AG04449 (cell line): ENCODE data around the gene FSCN2.
A peak's percentile ranks its signal among the peaks of the same experiment; 100 is the strongest.

Experiments used
- CTCF ChIA-PET: fragments of 350-600 bp; formaldehyde crosslinking; extraction: SDS; loops from one replicate; lab custom pipeline; 2021; ENCODE audit warnings: antibody characterized with exemption; lab: Yijun Ruan, JAX
- POLR2A ChIA-PET: fragments of 400-600, 350-600 bp; formaldehyde crosslinking; extraction: SDS; loops from one replicate; lab custom pipeline; 2020; ENCODE audit warnings: antibody characterized with exemption, inconsistent platforms; lab: Yijun Ruan, JAX
- DNase-seq: peaks from one replicate; pipeline ENCODE4 v3.0.0-alpha.2; 2010; ENCODE audit warnings: low read depth, low spot score
- H3K4me3 ChIP-seq: 2 replicates; pipeline ENCODE4 v1.5.1; 2011; ENCODE audit warnings: low read depth, mild to moderate bottlenecking, control low read depth, low read length
- TF ChIP-seq, protein P1 (sequence below): IDR thresholded peaks from one replicate; pipeline ENCODE4 v1.5.1; 2011; ENCODE audit warnings: mild to moderate bottlenecking, moderate library complexity, low read length, control low read depth, inconsistent platforms; ENCODE audit not compliant: insufficient read depth; ENCODE audit errors: missing control alignments

Gene FSCN2

DNA sequence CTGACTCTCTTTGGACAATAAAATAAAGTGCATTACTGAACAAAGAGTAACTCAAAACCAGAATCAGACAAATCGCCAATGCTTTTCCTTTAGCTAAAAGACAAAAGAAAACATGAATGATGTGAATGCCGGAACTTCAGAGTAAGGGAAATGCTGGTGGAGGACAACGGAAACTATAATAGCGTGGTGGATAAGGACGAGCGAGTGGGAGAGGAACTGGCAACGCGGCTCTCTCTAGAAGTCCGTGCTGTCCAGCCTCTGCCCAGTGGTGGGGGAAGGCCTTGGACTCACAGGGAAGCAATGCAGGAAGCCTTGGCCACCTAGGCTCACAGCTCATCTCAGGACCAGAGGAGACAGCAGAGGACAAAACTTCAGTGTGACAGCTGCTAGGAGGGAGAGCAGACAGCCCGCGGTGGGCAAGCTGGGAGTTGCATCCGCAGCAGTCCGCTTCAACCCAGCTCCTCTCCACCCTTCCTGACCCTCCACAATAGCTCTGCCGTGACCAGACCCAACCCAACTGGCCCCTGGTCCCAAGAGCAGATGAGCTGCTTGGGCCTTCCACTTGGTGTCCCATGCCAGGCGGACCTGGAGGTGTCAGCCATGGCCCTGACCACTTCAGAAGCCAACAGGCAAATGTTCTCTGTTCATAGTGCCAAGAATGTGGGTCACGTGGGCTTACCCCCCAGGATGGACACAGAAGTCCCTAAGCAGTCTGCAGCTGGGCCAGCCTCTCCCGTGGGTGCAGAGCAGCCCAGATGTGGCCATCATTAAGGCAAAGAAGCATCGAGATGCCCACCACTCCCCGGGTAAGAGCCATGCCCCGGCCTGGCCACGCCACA, 29.3 kb downstream of the FSCN2 start:
- DNase-seq: no peak
- ChIA-PET POLR2A (interaction anchor here (1.5 kb wide), 1 partner anchor 9 kb away, joined by 7 read pairs; no protein-coding TSS in a partner anchor), CTCF (interaction anchor here (0.9 to 2.8 kb wide), 2 partner anchors 43 to 45 kb away, joined by 3 to 14 read pairs; no protein-coding TSS in a partner anchor)
- TF ChIP-seq, protein P1, sequence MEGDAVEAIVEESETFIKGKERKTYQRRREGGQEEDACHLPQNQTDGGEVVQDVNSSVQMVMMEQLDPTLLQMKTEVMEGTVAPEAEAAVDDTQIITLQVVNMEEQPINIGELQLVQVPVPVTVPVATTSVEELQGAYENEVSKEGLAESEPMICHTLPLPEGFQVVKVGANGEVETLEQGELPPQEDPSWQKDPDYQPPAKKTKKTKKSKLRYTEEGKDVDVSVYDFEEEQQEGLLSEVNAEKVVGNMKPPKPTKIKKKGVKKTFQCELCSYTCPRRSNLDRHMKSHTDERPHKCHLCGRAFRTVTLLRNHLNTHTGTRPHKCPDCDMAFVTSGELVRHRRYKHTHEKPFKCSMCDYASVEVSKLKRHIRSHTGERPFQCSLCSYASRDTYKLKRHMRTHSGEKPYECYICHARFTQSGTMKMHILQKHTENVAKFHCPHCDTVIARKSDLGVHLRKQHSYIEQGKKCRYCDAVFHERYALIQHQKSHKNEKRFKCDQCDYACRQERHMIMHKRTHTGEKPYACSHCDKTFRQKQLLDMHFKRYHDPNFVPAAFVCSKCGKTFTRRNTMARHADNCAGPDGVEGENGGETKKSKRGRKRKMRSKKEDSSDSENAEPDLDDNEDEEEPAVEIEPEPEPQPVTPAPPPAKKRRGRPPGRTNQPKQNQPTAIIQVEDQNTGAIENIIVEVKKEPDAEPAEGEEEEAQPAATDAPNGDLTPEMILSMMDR: no peak
- H3K4me3 ChIP-seq: no peak overlapping the region

DNA sequence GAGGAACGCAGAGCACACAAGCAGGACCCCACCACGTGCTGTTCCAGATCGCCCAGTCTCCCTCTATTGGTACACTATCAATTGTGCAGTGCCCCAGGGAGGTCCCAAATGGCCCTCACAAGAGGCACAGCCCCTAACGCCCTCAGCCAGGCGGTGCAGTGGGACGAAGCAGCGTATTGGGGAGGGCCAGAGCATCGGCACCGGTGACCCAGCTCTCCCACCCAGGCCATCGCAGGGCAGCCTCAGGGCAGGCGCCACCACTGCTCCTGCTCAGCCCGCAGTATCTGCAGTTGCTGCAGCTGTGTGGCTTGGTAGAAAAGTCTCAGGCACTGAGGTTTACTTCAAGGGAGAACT, 29.9 kb downstream of the FSCN2 start:
- ChIA-PET POLR2A (interaction anchor here (1.5 kb wide), 1 partner anchor 9 kb away, joined by 7 read pairs; no protein-coding TSS in a partner anchor), CTCF (interaction anchor here (0.8 to 2.8 kb wide), 4 partner anchors 37 to 74 kb away, joined by 3 to 14 read pairs (median 4); no protein-coding TSS in a partner anchor)
- H3K4me3 ChIP-seq: no peak overlapping the region
- TF ChIP-seq, protein P1: no peak
- DNase-seq: no peak

DNA sequence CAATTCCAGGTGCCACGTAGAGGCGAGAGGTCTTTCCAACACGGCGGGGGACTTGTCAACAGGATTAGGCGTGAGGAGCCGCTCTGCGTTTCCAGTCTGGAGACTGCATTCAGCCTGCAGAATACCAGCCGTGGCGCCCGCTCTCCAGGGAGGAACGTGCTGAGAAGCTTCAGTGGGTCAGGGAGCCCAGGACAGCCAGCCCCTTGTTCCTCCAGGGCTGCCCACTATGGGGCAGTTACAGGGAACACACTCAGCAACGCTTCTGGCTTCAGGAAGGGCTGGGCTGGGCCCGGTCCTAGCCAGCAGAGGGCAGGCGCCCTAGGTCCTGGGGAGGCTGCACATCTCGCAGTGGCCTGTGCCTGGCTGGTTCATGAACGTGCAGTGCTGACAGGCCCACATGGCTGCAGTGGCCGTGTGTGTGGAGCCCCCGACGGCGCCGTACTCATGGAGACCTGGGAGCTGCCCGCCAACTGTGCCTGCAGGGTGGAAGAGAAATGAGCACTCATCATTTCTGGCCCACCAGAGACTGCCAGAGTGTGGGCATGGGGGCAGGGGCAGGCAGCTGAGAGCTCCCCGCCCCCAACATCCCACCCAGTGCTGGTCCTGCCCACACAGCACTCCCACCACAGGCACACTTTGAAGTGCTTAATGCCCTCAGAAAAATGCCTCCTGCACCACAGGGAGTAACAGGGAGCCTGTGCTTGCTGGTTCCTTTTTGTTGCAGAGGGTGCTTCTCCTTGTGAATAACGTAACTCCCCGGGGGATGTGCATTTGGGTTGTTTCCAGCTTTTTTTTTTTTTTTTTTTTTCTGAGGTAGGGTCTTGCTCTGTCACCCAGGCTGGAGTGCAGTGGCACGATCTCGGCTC, 31.0 kb downstream of the FSCN2 start:
- ChIA-PET CTCF (interaction anchor here (0.8 to 3.4 kb wide), 7 partner anchors 20 to 75 kb away, joined by 3 to 17 read pairs (median 4); no protein-coding TSS in a partner anchor), POLR2A (interaction anchor here (0.7 kb wide), 1 partner anchor 44 kb away, joined by 3 read pairs; no protein-coding TSS in a partner anchor)
- H3K4me3 ChIP-seq: no peak overlapping the region
- no peak for DNase-seq
- TF ChIP-seq, protein P1: peak; percentile 39

DNA sequence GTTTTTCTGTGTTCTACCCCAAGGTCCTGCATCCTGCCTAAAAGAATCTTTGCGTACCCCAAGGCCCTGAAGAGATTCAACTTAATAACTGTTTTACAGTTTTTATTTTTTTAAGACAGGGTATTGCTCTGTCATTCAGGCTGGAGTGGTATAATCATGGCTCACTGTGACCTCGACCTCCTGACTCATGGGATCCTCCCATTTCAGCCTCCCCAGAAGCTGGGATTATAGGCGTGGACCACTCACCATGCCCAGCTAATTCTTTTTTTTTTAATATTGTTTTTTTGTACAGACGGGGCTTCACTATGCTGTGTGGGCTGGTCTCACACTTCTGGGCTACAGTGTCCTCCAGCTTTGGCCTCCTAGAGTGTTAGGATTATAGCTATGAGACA, 33.3 kb downstream of the FSCN2 start:
- ChIA-PET POLR2A (interaction anchor here (1.2 to 1.5 kb wide), 2 partner anchors 9 to 18 kb away, joined by 3 to 6 read pairs; partner anchors contain the start of gene FAAP100), CTCF (interaction anchor here (1.5 to 3.4 kb wide), 2 partner anchors 9 to 39 kb away, joined by 4 to 17 read pairs; partner anchors contain the start of gene FAAP100)
- no peak overlapping the region for H3K4me3 ChIP-seq
- TF ChIP-seq, protein P1: no peak
- DNase-seq: no peak

DNA sequence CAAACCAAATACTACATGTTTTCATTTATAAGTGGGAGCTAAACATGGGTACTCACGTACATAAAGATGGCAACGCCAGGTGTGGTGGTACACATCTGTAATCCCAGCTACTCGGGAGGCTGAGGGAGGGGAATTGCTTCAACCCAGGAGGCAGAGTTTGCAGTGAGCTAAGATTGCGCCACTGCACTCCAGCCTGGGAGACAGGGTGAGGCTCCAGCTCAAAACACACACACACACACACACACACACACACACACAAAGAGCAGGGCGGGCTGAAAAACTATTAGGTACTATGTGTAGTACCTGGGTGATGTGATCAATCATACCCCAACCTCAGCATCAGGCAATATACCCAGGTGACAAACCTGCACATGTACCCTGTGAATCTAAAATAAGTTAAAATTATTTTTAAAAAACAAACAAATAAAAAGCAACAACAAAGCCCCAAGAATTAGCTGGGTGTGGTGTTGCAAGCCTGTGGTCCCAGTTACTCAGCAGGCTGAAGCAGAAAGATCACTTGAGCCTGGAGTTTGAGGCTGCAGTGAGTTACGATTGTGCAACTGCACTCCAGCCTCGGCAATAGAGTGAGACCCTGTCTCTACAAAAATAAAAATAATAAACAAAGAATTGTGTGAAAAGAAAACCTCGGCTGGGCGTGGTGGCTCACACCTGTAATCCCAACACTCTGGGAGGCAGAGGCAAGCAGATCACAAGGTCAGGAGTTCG, 35.8 kb downstream of the FSCN2 start:
- TF ChIP-seq, protein P1: no peak
- no peak for DNase-seq
- ChIA-PET CTCF (interaction anchor here (0.8 to 6.8 kb wide), 3 partner anchors 11 to 37 kb away, joined by 4 to 70 read pairs (median 54); no protein-coding TSS in a partner anchor), POLR2A (interaction anchor here (1.1 to 3.8 kb wide), 2 partner anchors 11 to 12 kb away, joined by 3 to 33 read pairs; partner anchors contain the start of gene FAAP100)
- H3K4me3 ChIP-seq: no peak overlapping the region
